GM12878 (cell line): Measurements from ENCODE around the gene TRIM62.

Source experiments
- ASH2L ChIP-seq: fragments of 300-600, 200-600 bp; sonication (generic); IDR thresholded peaks from 2 replicates; pipeline ENCODE4 v1.6.1; 2017; ENCODE audit warnings: low read depth, mild to moderate bottlenecking, borderline replicate concordance
- FOXM1 ChIP-seq: IDR thresholded peaks from 2 replicates; pipeline ENCODE4 v1.6.1; 2012; ENCODE audit warnings: low read depth, mild to moderate bottlenecking, inconsistent platforms, low read length, moderate library complexity
- POLR2A ChIP-seq: IDR thresholded peaks from 2 replicates; pipeline ENCODE4 v1.6.1; 2011; ENCODE audit warnings: low read depth, mild to moderate bottlenecking, low read length

DNA sequence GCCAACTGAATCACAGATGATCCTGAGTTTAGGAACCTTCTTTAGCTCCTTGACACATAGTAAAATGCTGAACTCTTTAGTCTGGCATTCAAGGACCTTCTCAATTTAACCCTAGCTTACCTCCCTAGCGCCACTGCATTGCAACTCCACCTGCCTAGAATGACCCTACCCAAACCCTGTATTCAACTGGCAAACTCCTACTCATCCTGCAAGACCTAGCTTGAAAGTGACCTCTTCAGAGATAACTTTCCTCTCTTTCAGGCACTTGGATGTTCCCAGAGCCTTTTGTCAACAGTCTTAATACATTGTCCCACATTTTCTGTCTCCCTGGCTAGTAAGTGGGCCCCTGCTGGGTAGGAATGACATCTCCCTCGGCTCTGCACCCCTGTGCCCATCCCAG, 19.7 kb downstream of the TRIM62 start:
- no peak for TF ChIP-seq ASH2L
- no peak for TF ChIP-seq FOXM1
- TF ChIP-seq POLR2A = no peak
